Activated T-helper 1 cell treated with Interleukin-2 at 50 U/mL for 16 hours (primary cell): ENCODE results near the gene TECPR1.
"Not testable (repeated sequence)": the region's sequence is repeated elsewhere in the genome, so short reads cannot be mapped to it uniquely, and the experiment has no call there.

Experiments used
- DNase-seq: peaks from one replicate; pipeline ENCODE4 v3.0.0-alpha.2; 2020; ENCODE audit warnings: low read depth

Gene TECPR1

GRCh38 chr7:98224701-98225181 is 27.3 kb downstream of the TECPR1 start:
- no peak for DNase-seq

GRCh38 chr7:98223898-98224700 is 27.9 kb downstream of the TECPR1 start:
- no peak for DNase-seq

DNA sequence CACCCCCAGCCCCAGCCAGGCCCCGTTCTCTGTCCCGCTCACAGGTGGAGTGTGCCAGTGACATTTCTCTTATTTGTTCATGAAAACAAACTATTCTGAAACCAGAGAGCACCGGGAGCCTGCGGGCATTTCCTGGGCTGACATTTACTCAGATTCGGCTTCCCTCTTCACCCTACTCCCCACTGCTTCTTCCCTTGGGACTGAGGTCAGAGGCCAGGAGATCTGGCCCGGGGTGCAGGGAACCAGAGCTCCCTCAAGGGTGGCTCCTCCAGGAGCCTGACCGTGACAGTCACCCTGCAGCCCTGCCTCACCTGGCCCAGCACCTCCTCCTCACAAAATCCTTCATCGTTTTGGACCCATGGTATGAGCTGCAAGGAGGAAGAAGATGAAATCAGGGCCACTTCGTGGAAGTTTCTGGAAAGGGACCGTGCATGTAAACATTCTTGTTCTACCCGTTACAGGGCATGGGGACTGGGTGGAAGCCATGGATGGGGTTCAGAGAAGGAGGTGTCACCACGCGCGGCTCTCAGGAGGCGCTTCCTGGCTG is 28.6 kb downstream of the TECPR1 start:
- DNase-seq, result no peak

GRCh38 chr7:98222533-98223195 is 29.4 kb downstream of the TECPR1 start:
- no peak for DNase-seq

- DNase-seq, result no peak
Measured at GRCh38 chr7:98221611-98222532, 30.2 kb downstream of the TECPR1 start.

GRCh38 chr7:98219382-98219781 is 32.6 kb downstream of the TECPR1 start:
- DNase-seq, result not testable (repeated sequence)

- no peak for DNase-seq
Measured at GRCh38 chr7:98217623-98218582, 34.1 kb downstream of the TECPR1 start.

DNA sequence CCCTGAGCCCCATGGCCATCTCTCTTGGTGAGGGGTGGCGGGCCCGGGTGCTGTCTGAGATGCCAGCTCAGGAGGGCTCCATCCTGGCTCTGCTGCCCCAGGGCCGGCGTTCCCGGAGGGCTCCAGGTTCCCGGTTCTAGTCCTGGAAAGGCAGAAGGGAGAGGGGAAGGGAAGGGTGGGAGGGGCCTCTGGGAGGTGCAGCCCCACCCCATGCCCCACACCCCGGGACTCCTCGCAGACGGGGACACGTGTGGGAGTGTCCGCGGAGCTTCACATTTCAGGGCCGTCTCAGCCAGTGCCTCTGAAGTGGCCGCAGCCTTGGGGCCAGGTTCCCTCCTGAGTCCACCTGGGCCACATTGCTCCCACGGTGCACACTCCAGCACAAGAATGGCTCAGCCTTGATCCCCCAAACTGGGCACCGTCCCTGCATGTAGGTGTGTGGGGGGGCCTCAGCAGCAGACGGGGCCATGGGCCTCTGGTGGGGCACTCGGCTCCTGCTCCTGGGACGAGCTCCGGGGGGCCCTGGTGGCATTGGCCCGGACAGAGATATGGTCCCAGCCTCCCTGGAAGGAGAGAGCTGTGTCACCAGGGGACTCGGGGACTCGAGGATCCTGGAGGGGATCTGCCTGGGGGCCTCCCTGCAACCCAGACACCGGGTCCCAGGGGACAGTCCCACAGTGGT is 35.0 kb downstream of the TECPR1 start:
- no peak for DNase-seq

DNA sequence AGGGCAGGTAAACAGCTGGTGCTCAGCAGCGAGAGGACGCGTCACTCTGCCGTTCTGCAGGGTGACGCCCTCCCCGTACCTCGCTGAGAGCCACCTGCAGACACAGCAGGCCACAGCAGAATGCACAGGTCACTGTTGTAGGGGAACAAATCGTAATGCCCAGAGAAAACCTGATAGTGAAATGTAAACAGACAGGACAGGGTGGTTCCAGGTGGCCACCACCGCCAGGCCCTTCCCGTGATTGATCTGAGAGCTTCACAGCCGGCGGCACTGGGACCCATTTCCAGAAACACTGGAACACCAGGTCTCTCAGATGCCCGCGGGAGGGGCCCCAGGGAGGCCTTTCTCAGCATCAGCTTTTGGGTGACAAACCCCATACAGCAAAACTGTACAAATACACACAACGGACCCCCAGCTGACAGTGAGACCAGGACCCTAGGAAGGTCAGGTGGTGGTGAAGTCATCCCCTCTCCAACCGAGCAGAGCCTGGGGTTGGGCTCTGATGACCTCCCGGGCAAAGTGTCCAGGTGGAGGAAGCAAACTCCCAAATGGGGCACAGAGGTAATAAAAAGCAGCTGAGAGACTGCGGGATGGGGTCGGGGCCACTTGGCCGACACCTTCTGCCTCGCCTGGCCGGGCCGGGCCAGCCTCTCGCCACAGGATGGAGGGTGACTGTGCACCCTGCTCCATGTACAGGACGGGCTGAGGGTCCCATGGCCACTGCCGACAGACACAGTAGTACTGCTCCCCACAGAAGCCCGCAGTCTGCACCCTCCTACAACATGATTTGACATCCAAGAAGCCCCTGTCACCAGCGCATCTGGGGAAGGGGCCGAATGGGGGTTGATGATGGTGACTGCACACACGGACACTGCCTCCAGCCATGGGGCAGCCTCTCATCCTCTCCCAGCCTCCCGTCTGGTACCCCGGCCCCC is 36.2 kb downstream of the TECPR1 start:
- DNase-seq, result no peak

DNA sequence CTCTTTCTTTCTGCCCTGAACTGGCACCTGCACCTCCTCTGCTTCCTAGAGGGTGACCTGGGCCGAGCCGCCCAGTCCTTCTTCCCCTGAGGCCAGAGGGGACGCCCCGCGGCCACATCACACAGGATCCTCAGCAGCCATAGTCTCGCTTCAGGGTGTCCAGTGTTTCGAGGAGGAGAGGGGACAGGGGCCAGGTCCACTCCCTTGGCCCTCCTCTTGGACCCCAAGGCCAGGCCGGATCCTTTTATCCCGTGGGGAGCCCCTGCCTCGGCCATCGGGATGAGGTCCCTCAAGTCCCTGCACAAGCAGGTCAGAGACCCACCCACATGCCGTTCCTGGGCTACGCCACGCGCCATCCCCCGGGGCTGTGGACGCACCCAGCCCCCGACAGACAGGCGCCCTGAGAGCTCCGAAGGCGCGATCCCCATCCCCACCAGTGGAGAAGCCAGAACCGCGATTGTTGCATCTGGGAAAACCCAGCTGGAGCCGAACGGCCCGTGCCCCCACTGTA is 37.2 kb downstream of the TECPR1 start:
- no peak for DNase-seq

GRCh38 chr7:98213888-98214810 is 37.9 kb downstream of the TECPR1 start:
- no peak for DNase-seq

GRCh38 chr7:98213296-98213887 is 38.6 kb downstream of the TECPR1 start:
- no peak for DNase-seq

- DNase-seq, result no peak
Measured at GRCh38 chr7:98212532-98213041, 39.4 kb downstream of the TECPR1 start.

DNA sequence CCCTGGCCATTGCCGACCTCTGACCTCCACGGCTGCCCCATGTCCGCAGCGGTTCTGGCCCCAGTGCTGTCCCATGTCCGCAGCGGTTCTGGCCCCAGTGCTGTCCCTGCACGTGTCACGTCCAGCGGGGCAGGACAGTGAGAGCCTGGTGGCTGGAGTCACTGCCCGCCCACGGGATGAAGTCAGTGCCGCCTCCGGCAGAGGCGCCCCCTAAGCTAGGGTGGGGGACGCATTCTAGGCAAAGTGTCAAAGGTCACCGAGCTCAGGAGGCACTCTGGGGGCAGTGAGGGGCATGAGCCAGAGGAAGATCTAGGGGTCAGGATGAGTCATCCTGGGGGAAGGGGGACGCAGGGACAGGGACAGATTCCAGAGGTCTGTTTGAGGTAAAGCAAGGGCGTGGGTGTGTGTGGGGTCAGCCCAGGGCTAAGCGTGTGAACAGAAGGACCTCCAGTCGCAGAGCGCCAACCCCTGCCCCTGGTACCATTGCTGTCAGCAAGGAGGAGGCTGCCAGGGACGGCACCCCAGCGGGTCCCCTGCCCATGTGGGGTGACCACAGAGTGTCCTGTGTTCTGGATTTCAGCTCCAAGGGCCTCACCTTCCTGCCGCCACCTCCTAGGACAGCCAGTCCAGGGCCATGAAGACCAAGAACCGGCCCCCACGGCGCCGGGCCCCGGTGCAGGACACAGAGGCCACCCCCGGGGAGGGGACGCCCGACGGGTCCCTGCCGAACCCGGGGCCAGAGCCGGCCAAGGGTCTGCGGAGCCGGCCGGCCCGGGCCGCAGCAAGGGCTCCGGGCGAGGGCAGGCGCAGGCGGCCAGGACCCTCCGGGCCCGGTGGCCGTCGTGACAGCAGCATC is 40.1 kb downstream of the TECPR1 start:
- no peak for DNase-seq

GRCh38 chr7:98211221-98211675 is 40.8 kb downstream of the TECPR1 start, which contains the start of gene BHLHA15:
TSS of gene BHLHA15 (plus strand) at chr7:98211439. CDS start at chr7:98212310, 871 bp downstream.
- no peak for DNase-seq
